IMR-90 (cell line): ENCODE measurements around the gene FAM8A1. TPM values are rescaled to one million over a fixed set of nuclear protein-coding genes. Genes with fewer than 3 reads are reported as not detected.

ENCODE experiments used
- ATAC-seq: fragments of 200-7000 bp; cut with Tn5 transposase; 2 replicates; pipeline ENCODE4 v1.9.1; 2020; ENCODE audit warnings: low read depth, mild to moderate bottlenecking, moderate library complexity
- BruUV-seq: library from RNA; stranded (reverse); fragments of 400-500 nt; replicated peaks from 2 replicates; lab custom pipeline; 2021; lab: Mats Ljungman, UMichigan
- CTCF ChIA-PET: fragments of 300-600 bp; formaldehyde crosslinking; extraction: SDS; loops from one replicate; lab custom pipeline; 2021; ENCODE audit warnings: antibody characterized with exemption; lab: Yijun Ruan, JAX
- POLR2A ChIA-PET: fragments of 300-600 bp; sonication (Branson Sonifier 250); formaldehyde crosslinking; loops from one replicate; lab custom pipeline; 2022; ENCODE audit warnings: antibody characterized with exemption; ENCODE audit not compliant: unreplicated experiment; lab: Charles Lee
- DNase-seq: peaks from one replicate; pipeline ENCODE4 v3.0.0; 2013
- H2AFZ ChIP-seq: replicated peaks from 2 replicates; pipeline ENCODE3; 2013; ENCODE audit warnings: low read length, mild to moderate bottlenecking; ENCODE audit not compliant: poor library complexity
- H2AK5ac ChIP-seq: 2 replicates; pipeline ENCODE4 v1.6.1; 2013; ENCODE audit warnings: low read depth, low read length, inconsistent platforms
- H2AK9ac ChIP-seq: replicated peaks from 2 replicates; pipeline ENCODE3; 2013; ENCODE audit warnings: mild to moderate bottlenecking, low read depth, low read length, moderate library complexity; ENCODE audit not compliant: poor library complexity
- H2BK120ac ChIP-seq: 2 replicates; pipeline ENCODE4 v1.6.1; 2013; ENCODE audit warnings: low read depth, low read length, inconsistent platforms
- H2BK15ac ChIP-seq: 3 replicates; pipeline ENCODE4 v1.6.1; 2013; ENCODE audit warnings: low read depth, low read length, inconsistent platforms
- H2BK20ac ChIP-seq: 2 replicates; pipeline ENCODE4 v1.6.1; 2013; ENCODE audit warnings: low read depth, mild to moderate bottlenecking, inconsistent platforms, low read length, moderate library complexity
- H2BK5ac ChIP-seq: 2 replicates; pipeline ENCODE4 v1.6.1; 2013; ENCODE audit warnings: mild to moderate bottlenecking, low read depth, low read length, inconsistent platforms; ENCODE audit not compliant: poor library complexity, severe bottlenecking
- H3K14ac ChIP-seq: replicated peaks from 2 replicates; pipeline ENCODE4 v1.6.1; 2013; ENCODE audit warnings: low read depth, low read length, inconsistent platforms
- H3K18ac ChIP-seq: 2 replicates; pipeline ENCODE4 v1.6.1; 2013; ENCODE audit warnings: low read depth, low read length, control low read depth
- H3K23ac ChIP-seq: 2 replicates; pipeline ENCODE4 v1.6.1; 2013; ENCODE audit warnings: low read depth, low read length, inconsistent platforms
- H3K27ac ChIP-seq: 2 replicates; pipeline ENCODE4 v1.5.1; 2013; ENCODE audit warnings: mild to moderate bottlenecking, control low read depth, low read length; ENCODE audit not compliant: insufficient read depth
- H3K27me3 ChIP-seq: 2 replicates; pipeline ENCODE4 v1.6.1; 2013; ENCODE audit warnings: low read length; ENCODE audit not compliant: control insufficient read depth, insufficient read depth
- H3K36me3 ChIP-seq: 2 replicates; pipeline ENCODE4 v1.6.1; 2013; ENCODE audit warnings: low read length, mixed read lengths; ENCODE audit not compliant: control insufficient read depth, insufficient read depth
- H3K4ac ChIP-seq: 2 replicates; pipeline ENCODE4 v1.6.1; 2013; ENCODE audit warnings: low read depth, low read length, inconsistent platforms
- H3K4me1 ChIP-seq: 2 replicates; pipeline ENCODE4 v1.6.1; 2013; ENCODE audit warnings: low read length, mixed read lengths; ENCODE audit not compliant: control insufficient read depth, insufficient read depth
- H3K4me2 ChIP-seq: 2 replicates; pipeline ENCODE4 v1.6.1; 2013; ENCODE audit warnings: low read depth, mild to moderate bottlenecking, control low read depth, low read length, moderate library complexity
- H3K4me3 ChIP-seq: 2 replicates; pipeline ENCODE4 v1.5.1; 2013; ENCODE audit warnings: low read depth, mild to moderate bottlenecking, control low read depth, low read length, moderate library complexity; ENCODE audit not compliant: insufficient read depth
- H3K56ac ChIP-seq: 2 replicates; pipeline ENCODE4 v1.6.1; 2013; ENCODE audit warnings: low read length, inconsistent platforms; ENCODE audit not compliant: insufficient read depth; ENCODE audit errors: extremely low read depth
- H3K79me1 ChIP-seq, 2 experiments: 2 replicates each; pipeline ENCODE4 v1.6.1; 2013; ENCODE audit warnings: low read length in 2 of 2, inconsistent platforms in 1 of 2, low read depth in 1 of 2
- H3K9ac ChIP-seq: 2 replicates; pipeline ENCODE4 v1.6.1; 2013; ENCODE audit warnings: low read depth, low read length, control low read depth
- H3K9me1 ChIP-seq: 2 replicates; pipeline ENCODE4 v1.6.1; 2013; ENCODE audit warnings: low read length, inconsistent platforms; ENCODE audit not compliant: insufficient read depth
- H3K9me3 ChIP-seq: 2 replicates; pipeline ENCODE4 v1.6.1; 2013; ENCODE audit warnings: low read length; ENCODE audit not compliant: control insufficient read depth, insufficient read depth
- H4K20me1 ChIP-seq: 2 replicates; pipeline ENCODE4 v1.6.1; 2013; ENCODE audit warnings: low read length, inconsistent platforms; ENCODE audit not compliant: insufficient read depth
- H4K5ac ChIP-seq: 2 replicates; pipeline ENCODE4 v1.6.1; 2013; ENCODE audit warnings: mild to moderate bottlenecking, low read depth, low read length, control low read depth
- H4K8ac ChIP-seq, 2 experiments: 2 replicates each; pipeline ENCODE4 v1.6.1; 2013; ENCODE audit warnings: low read depth in 2 of 2, low read length in 2 of 2, control low read depth in 1 of 2, inconsistent platforms in 1 of 2
- H4K91ac ChIP-seq: 2 replicates; pipeline ENCODE4 v1.6.1; 2013; ENCODE audit warnings: low read depth, low read length, inconsistent platforms; ENCODE audit not compliant: insufficient read depth
- BHLHE40 ChIP-seq: fragments of 150-350 bp; IDR thresholded peaks from 2 replicates; pipeline ENCODE4 v1.6.1; 2016; ENCODE audit warnings: mild to moderate bottlenecking, low read depth, low read length
- CTCF ChIP-seq: conservative IDR thresholded peaks from 2 replicates; pipeline ENCODE4 v1.5.1; 2012; ENCODE audit warnings: mild to moderate bottlenecking, low read depth, low read length, improper control_type of control experiment
- ELK1 ChIP-seq: fragments of 150-350 bp; IDR thresholded peaks from 2 replicates; pipeline ENCODE4 v1.6.1; 2016; ENCODE audit warnings: low read depth, mild to moderate bottlenecking, low read length, moderate library complexity, borderline replicate concordance
- FOS ChIP-seq: fragments of 150-350 bp; IDR thresholded peaks from 2 replicates; pipeline ENCODE4 v1.6.1; 2016; ENCODE audit warnings: low read depth, low read length
- MAFK ChIP-seq: IDR thresholded peaks from 2 replicates; pipeline ENCODE4 v1.6.1; 2012; ENCODE audit warnings: low read depth, low read length, improper control_type of control experiment
- MAZ ChIP-seq: IDR thresholded peaks from 2 replicates; pipeline ENCODE4 v1.6.1; 2012; ENCODE audit warnings: low read depth, mild to moderate bottlenecking, low read length, improper control_type of control experiment, moderate library complexity, borderline replicate concordance
- NFE2L2 ChIP-seq: fragments of 150-350 bp; IDR thresholded peaks from 2 replicates; pipeline ENCODE4 v1.6.1; 2016; ENCODE audit warnings: low read depth, mild to moderate bottlenecking, low read length
- POLR2A ChIP-seq: IDR thresholded peaks from 2 replicates; pipeline ENCODE4 v1.6.1; 2012; ENCODE audit warnings: mild to moderate bottlenecking, low read depth, low read length
- RAD21 ChIP-seq: IDR thresholded peaks from 2 replicates; pipeline ENCODE4 v1.6.1; 2012; ENCODE audit warnings: low read length, improper control_type of control experiment
- RFX5 ChIP-seq: IDR thresholded peaks from 2 replicates; pipeline ENCODE4 v1.8.0; 2012; ENCODE audit warnings: low read depth, mild to moderate bottlenecking, low read length, moderate library complexity
- WGBS, 2 experiments: methylation state at CpG; one replicate each; pipeline versions ENCODE4 v1.1.5 to v1.1.7; 2013; ENCODE audit warnings: missing lambda C conversion rate in 2 of 2; ENCODE audit not compliant: insufficient read length in 1 of 2; ENCODE audit errors: extremely low coverage in 2 of 2; 5-methylcytosine and 5-hydroxymethylcytosine counted together
- dilution Hi-C: fragments of 300-500 bp; cut with HindIII; formaldehyde crosslinking; loops from one replicate; pipeline ENCODE4 v1.14.3; 2018; ENCODE audit warnings: low sequenced_read_pairs; ENCODE audit not compliant: unreplicated experiment
- in situ Hi-C: fragments of 300-500 bp; cut with MboI; formaldehyde crosslinking; loops from 3 replicates; pipeline ENCODE4 v1.14.3; 2019; ENCODE audit warnings: low sequenced_read_pairs, inconsistent platforms, mixed read lengths
- intact Hi-C: fragments of 100-400 bp; cut with micrococcal nuclease; formaldehyde crosslinking; loops from 2 replicates; pipeline ENCODE4 v1.10.0; 2022
- polyA plus RNA-seq, 3 experiments: library from polyadenylated mRNA; depleted of rRNA; stranded (reverse); fragments of >200 nt; gene quantifications; 2 replicates each; pipeline ENCODE4 v1.2.3, GENCODE V29; 2012; ENCODE audit warnings: low replicate concordance in 1 of 3
- total RNA-seq: library from RNA; depleted of rRNA; stranded (reverse); fragments of >200 nt; gene quantifications from 2 replicates; pipeline ENCODE4 v1.2.3, GENCODE V29; 2012

The FAM8A1 gene
- total and polyA plus RNA-seq, 2 of the 4 experiments (the other 2 are of a cell fraction), result 8.1 to 8.2 TPM

GRCh38 chr6:17629824-17630510 is 29.9 kb downstream of the FAM8A1 start:
- ATAC-seq (peak; percentile 40), DNase-seq (no peak)
- Histone ChIP-seq H3K79me1 (peaks cover 41 to 62% of the 10 kb centered on the region in 2 experiments), H4K5ac (no peak overlapping the region), H2BK15ac (no peak overlapping the region), H4K8ac (no peak overlapping the region), H2AK5ac (no peak overlapping the region), H3K18ac (no peak overlapping the region), H3K4me2 (no peak overlapping the region; the same call in 1 of the 2 replicates), H3K9me1 (peaks cover 10% of the 10 kb centered on the region), H3K9me3 (no peaks in the 10 kb centered on the region), H3K4me1 (no peaks in the 10 kb centered on the region; the same call in 1 of the 2 replicates), H3K23ac (no peak overlapping the region), H3K27me3 (no peaks in the 10 kb centered on the region), H3K56ac (no peak overlapping the region), H4K20me1 (peaks cover 5% of the 10 kb centered on the region), H4K91ac (no peak overlapping the region), H3K9ac (no peak overlapping the region), H2AK9ac (no peak overlapping the region), H3K4me3 (no peak overlapping the region), H2AFZ (no peak overlapping the region), H2BK20ac (no peak overlapping the region), H3K27ac (peak overlapping the region; percentile 62; the same call in 1 of the 2 replicates), H3K4ac (peak overlapping the region; percentile 13; the same call in 1 of the 2 replicates), H3K36me3 (peaks cover 20% of the 10 kb centered on the region), H2BK120ac (no peak overlapping the region), H3K14ac (no peak overlapping the region), H2BK5ac (no peak overlapping the region)
- in situ Hi-C loops (loop anchor here (10.0 kb wide), 1 partner anchor 145 kb away; no protein-coding TSS in a partner anchor), intact Hi-C loops (no loop called here), dilution Hi-C loops (no loop called here)
- ChIA-PET POLR2A (no interaction called here), CTCF (no interaction called here)
- TF ChIP-seq RAD21 (no peak), CTCF (no peak), NFE2L2 (no peak), POLR2A (no peak), FOS (no peak), ELK1 (no peak), MAFK (no peak), BHLHE40 (no peak), MAZ (no peak), RFX5 (no peak)
- WGBS, 2 experiments, result no CpG with 5 or more reads among the region's 8 CpGs
- no TSS peak for BruUV-seq
